Cardiac muscle cell (in vitro differentiated cells and primary cell): ENCODE results near the gene PFKFB4. TPM values are rescaled to one million over a fixed set of nuclear protein-coding genes. Genes with fewer than 3 reads are reported as not detected.

Experiments used
- DNase-seq, 2 donors: peaks; one replicate each; pipeline versions ENCODE4 v3.0.0 to v3.0.0-alpha.2; 2010 to 2017; ENCODE audit warnings: low read depth in 1 of 2, low spot score in 1 of 2
- H3K27ac ChIP-seq: fragments of 200-600 bp; sonication (generic); 2 replicates; pipeline ENCODE4 v1.5.1; 2016
- H3K27me3 ChIP-seq: fragments of 200-600 bp; sonication (generic); 2 replicates; pipeline ENCODE4 v1.6.0; 2016; ENCODE audit warnings: control low read depth
- H3K36me3 ChIP-seq: fragments of 200-600 bp; sonication (generic); 2 replicates; pipeline ENCODE4 v1.5.1; 2016; ENCODE audit warnings: control low read depth
- H3K4me1 ChIP-seq: fragments of 200-600 bp; sonication (generic); 2 replicates; pipeline ENCODE4 v1.8.1; 2017; ENCODE audit warnings: low read depth, mild to moderate bottlenecking, mixed run types
- H3K4me3 ChIP-seq: fragments of 200-600 bp; sonication (generic); 2 replicates; pipeline ENCODE4 v1.5.1; 2016; ENCODE audit warnings: mild to moderate bottlenecking
- H3K9me3 ChIP-seq: fragments of 200-600 bp; sonication (generic); 2 replicates; pipeline ENCODE4 v1.5.1; 2017; ENCODE audit warnings: low read depth, mild to moderate bottlenecking, control low read depth
- polyA plus RNA-seq: library from polyadenylated mRNA; unstranded; fragments of >200 nt; fragmentation: Nextera tagmentation; extraction: Ambion mirVana; gene quantifications from 2 replicates; pipeline ENCODE4 v1.2.1, GENCODE V29; 2016
- total RNA-seq: library from RNA; depleted of rRNA; stranded (reverse); fragments of >200 nt; gene quantifications from 2 replicates; pipeline ENCODE4 v1.2.3, GENCODE V29; 2016
- TF ChIP-seq, protein P1 (sequence below): IDR thresholded peaks from 2 replicates; pipeline ENCODE4 v1.5.1; 2012; ENCODE audit warnings: low read depth, mild to moderate bottlenecking, low read length

The PFKFB4 gene
- total RNA-seq (64.9 and 94.4 TPM in 2 replicates), polyA plus RNA-seq (43.8 and 74.7 TPM in 2 replicates)

DNA sequence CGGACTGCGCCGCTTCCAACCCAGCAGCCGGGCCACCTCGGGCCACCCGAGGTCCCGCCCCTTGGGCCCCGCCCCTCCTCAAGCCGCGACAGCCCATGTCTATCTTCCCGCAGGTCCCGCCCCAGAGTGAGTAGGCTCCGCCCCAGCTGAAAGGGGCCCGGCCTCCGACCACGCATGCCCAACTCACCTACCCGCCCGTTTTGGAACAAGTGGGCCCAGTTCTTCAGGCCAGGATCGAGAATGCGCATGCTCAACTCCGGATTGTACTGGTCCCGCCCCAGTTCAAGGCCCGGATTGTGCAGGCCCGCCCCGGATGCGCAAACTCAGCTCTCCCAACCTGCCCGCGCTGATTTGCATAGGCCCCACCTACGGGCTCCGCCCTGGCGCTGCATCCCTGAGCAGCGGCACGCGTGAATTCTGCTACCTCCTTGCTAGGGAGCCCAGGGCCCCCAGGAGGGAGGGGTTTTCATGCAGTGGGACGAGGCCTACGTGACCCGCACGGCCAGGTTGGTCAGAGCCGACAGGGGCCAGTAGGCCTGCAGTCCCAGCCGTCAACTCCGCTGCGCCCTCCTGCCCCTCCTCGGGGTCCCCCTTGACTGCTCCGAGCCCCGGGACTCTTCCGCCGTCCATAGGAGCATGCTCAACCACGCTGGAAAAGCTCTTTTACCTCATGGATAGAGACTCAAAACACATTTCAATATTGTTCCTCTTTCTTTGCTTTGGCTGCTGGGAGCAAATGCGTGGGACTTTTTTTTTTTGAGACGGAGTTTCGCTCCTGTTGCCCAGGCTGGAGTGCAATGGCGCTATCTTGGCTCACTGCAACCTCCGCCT is at the start of gene PFKFB4:
Gene PFKFB4, minus strand, starts transcription at position 8 of the 831 bp plus-strand sequence. CDS start 26 bp downstream, outside the sequence.
- Histone ChIP-seq H3K9me3 (no peaks in the 10 kb centered on the region), H3K4me3 (peak within 1 kb of the TSS; percentile 80), H3K27ac (peak within 1 kb of the TSS; percentile 69), H3K36me3 (peaks cover 1% of the 10 kb centered on the region), H3K4me1 (peaks cover 59% of the 10 kb centered on the region), H3K27me3 (no peaks in the 10 kb centered on the region)
- TF ChIP-seq, protein P1, sequence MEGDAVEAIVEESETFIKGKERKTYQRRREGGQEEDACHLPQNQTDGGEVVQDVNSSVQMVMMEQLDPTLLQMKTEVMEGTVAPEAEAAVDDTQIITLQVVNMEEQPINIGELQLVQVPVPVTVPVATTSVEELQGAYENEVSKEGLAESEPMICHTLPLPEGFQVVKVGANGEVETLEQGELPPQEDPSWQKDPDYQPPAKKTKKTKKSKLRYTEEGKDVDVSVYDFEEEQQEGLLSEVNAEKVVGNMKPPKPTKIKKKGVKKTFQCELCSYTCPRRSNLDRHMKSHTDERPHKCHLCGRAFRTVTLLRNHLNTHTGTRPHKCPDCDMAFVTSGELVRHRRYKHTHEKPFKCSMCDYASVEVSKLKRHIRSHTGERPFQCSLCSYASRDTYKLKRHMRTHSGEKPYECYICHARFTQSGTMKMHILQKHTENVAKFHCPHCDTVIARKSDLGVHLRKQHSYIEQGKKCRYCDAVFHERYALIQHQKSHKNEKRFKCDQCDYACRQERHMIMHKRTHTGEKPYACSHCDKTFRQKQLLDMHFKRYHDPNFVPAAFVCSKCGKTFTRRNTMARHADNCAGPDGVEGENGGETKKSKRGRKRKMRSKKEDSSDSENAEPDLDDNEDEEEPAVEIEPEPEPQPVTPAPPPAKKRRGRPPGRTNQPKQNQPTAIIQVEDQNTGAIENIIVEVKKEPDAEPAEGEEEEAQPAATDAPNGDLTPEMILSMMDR: no peak
- peak; percentile 99 to 100 for DNase-seq

DNA sequence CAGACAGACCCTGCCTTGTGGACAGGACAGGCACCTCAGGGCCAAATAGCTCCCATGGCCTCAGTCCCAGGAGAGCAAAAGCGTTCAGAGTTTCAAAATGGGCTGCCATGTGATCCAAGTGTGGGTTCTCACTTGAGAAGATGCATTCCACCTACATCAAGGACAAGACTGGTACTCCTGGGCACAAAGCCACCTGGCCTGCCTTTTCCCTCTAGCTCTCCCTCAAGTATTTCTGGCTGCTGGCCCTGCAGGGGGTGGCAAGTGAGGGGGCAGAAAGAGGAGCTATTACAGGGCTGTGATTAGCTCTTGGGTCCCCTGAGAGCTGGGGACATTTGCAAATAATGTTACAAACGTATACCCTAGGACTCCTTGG is 45.0 kb upstream of the PFKFB4 start:
- TF ChIP-seq, protein P1: no peak
- peaks cover 6% of the 10 kb centered on the region for H3K4me1 ChIP-seq
- no peak for DNase-seq
- H3K4me3 ChIP-seq: no peak overlapping the region
- H3K9me3 ChIP-seq: no peaks in the 10 kb centered on the region
- no peak overlapping the region for H3K27ac ChIP-seq
- H3K36me3 ChIP-seq: peaks cover 61% of the 10 kb centered on the region
- no peaks in the 10 kb centered on the region for H3K27me3 ChIP-seq

DNA sequence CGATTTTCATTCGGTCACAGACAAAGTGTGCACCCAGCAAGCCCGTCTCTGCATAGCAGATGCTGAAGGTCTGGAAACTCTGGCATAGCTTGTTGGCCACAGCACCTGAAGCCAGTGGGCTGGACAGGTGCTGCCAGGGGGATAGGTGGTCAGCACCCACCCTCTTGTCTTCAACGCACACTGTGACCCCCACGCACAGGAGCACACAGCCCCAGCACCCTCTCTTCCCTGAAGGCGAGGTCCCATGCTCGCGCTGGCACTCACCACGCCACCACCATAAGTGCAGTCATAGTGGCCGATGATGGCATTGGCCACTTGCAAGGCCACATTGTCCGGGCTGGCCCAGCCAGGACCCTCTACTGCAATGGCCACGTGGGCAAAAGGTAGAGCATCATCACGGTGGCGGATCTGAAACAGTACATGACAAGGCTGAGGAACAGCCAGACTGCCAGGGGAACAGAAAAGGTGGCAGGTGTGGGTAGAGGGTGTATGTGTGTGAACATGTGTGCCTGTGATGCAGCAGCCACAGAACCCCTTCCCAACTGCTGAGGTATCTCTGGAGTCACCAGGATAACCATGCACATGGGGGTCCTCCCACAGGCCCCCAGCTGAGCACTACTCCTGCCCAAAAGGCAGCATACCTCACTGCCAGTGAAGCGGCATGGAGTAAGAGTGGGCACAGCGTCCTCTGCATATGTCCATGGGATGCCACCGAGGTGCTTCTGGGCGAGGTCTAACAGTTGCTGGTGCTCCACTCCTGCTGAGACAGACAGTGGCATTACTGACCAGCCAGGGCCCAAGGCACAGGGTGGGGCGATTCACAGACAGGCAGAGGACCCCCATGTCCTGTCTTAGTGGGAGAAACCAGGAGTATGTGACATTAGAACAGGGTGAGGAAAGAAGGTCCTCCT is 44.4 kb upstream of the PFKFB4 start:
- Histone ChIP-seq H3K27ac (no peak overlapping the region), H3K9me3 (no peaks in the 10 kb centered on the region), H3K36me3 (peaks cover 57% of the 10 kb centered on the region), H3K4me1 (peaks cover 6% of the 10 kb centered on the region), H3K4me3 (no peak overlapping the region), H3K27me3 (no peaks in the 10 kb centered on the region)
- DNase-seq: no peak
- TF ChIP-seq, protein P1: no peak

GRCh38 chr3:48599509-48600285 is 43.1 kb upstream of the PFKFB4 start:
- H3K36me3 ChIP-seq: peaks cover 45% of the 10 kb centered on the region
- no peak overlapping the region for H3K4me3 ChIP-seq
- TF ChIP-seq, protein P1: no peak
- H3K4me1 ChIP-seq: peaks cover 6% of the 10 kb centered on the region
- no peaks in the 10 kb centered on the region for H3K9me3 ChIP-seq
- DNase-seq: no peak
- H3K27me3 ChIP-seq: no peaks in the 10 kb centered on the region
- H3K27ac ChIP-seq: peak overlapping the region; percentile 81

DNA sequence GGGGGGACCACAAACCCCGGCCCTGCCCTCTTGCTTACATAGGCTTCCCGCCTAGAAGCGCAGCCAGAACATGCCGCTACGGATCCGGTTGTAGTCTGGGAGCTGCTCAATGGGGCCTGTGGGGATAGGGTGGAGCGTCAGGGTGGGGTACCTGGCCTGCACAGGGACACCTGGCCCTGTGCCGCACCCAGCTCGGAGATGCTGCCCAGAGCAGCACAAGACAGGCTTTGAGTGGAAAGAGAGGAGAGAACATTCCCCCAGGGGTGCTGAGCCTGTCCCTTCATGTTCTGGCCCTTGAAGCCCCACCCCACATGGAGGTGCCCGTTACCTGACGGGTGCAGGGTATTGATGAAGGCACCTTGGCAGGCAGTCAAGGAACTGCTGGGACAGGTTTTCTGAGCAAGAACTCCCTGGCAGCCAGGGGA is 42.5 kb upstream of the PFKFB4 start:
- no peak for DNase-seq
- no peaks in the 10 kb centered on the region for H3K27me3 ChIP-seq
- H3K4me3 ChIP-seq: no peak overlapping the region
- peaks cover 6% of the 10 kb centered on the region for H3K4me1 ChIP-seq
- TF ChIP-seq, protein P1: no peak
- H3K27ac ChIP-seq: peak overlapping the region; percentile 81
- H3K36me3 ChIP-seq: peaks cover 41% of the 10 kb centered on the region
- no peaks in the 10 kb centered on the region for H3K9me3 ChIP-seq
